CD4-positive, alpha-beta T cell treated with Interleukin-17A for 4 hours (primary cell): ENCODE data around the gene HNRNPA2B1.
"Not testable (repeated sequence)": the region's sequence is repeated elsewhere in the genome, so short reads cannot be mapped to it uniquely, and the experiment has no call there.

Experiments
- DNase-seq: peaks from one replicate; pipeline ENCODE4 v3.0.0-alpha.2; 2020; ENCODE audit warnings: mixed read lengths

Gene HNRNPA2B1

GRCh38 chr7:26197153-26198115 is 3.1 kb downstream of the HNRNPA2B1 start:
- DNase-seq: no peak

GRCh38 chr7:26195867-26196657 is 4.5 kb downstream of the HNRNPA2B1 start:
- no peak for DNase-seq

GRCh38 chr7:26195182-26195581 is 5.4 kb downstream of the HNRNPA2B1 start:
- no peak for DNase-seq

- DNase-seq: not testable (repeated sequence)
Measured at GRCh38 chr7:26194764-26195163, 5.8 kb downstream of the HNRNPA2B1 start.

GRCh38 chr7:26193432-26194207 is 6.9 kb downstream of the HNRNPA2B1 start:
- DNase-seq: no peak

- DNase-seq: peak; percentile 19
Measured at GRCh38 chr7:26192485-26193087, 8.0 kb downstream of the HNRNPA2B1 start.

GRCh38 chr7:26191974-26192479 is 8.5 kb downstream of the HNRNPA2B1 start:
- DNase-seq: no peak

GRCh38 chr7:26191233-26191973 is 9.1 kb downstream of the HNRNPA2B1 start:
- no peak for DNase-seq

GRCh38 chr7:26190417-26190869 is 10.1 kb downstream of the HNRNPA2B1 start:
- DNase-seq: no peak

- DNase-seq: no peak
Measured at GRCh38 chr7:26189697-26190096, 10.8 kb downstream of the HNRNPA2B1 start.

GRCh38 chr7:26188957-26189541 is 11.5 kb downstream of the HNRNPA2B1 start:
- no peak for DNase-seq

- DNase-seq: no peak
Measured at GRCh38 chr7:26188206-26188956, 12.2 kb downstream of the HNRNPA2B1 start.

GRCh38 chr7:26187380-26188205 is 13.0 kb downstream of the HNRNPA2B1 start:
- DNase-seq: no peak

- no peak for DNase-seq
Measured at GRCh38 chr7:26186364-26187311, 13.9 kb downstream of the HNRNPA2B1 start.

- no peak for DNase-seq
Measured at GRCh38 chr7:26185844-26186180, 14.7 kb downstream of the HNRNPA2B1 start.

GRCh38 chr7:26185131-26185843 is 15.3 kb downstream of the HNRNPA2B1 start:
- DNase-seq: no peak
